HEK293 (cell line): ENCODE measurements around the gene TMEM267.

Source experiments
- CTCF ChIA-PET: fragments of 350-600 bp; formaldehyde crosslinking; extraction: SDS; loops from one replicate; lab custom pipeline; 2021; ENCODE audit warnings: antibody characterized with exemption; lab: Yijun Ruan, JAX
- POLR2A ChIA-PET: fragments of 300-600 bp; formaldehyde crosslinking; extraction: SDS; loops from one replicate; lab custom pipeline; 2020; ENCODE audit warnings: antibody characterized with exemption, inconsistent platforms; lab: Yijun Ruan, JAX
- H3K27ac ChIP-seq: fragments of 200-500 bp; sonication (Bioruptor generic); 2 replicates; pipeline ENCODE4 v1.5.1; 2014; ENCODE audit warnings: low read depth, low read length, control low read depth, inconsistent platforms; ENCODE audit errors: extremely low read depth
- H3K36me3 ChIP-seq, 2 experiments: fragments of 200-500 bp in 1 of 2; sonication (Bioruptor generic) in 1 of 2; 1 replicate in 1 of 2; 2 replicates in 1 of 2; pipeline ENCODE4 v1.5.1; 2014 to 2017; ENCODE audit warnings: inconsistent platforms in 2 of 2, low read length in 2 of 2; ENCODE audit not compliant: control insufficient read depth in 2 of 2, insufficient read depth in 1 of 2
- H3K4me1 ChIP-seq: fragments of 200-500 bp; sonication (Bioruptor generic); 2 replicates; pipeline ENCODE4 v1.5.1; 2014; ENCODE audit warnings: mild to moderate bottlenecking, low read length, inconsistent platforms; ENCODE audit not compliant: control insufficient read depth, insufficient read depth
- H3K4me3 ChIP-seq: 2 replicates; pipeline ENCODE4 v1.5.1; 2011; ENCODE audit warnings: low read depth, mild to moderate bottlenecking, control low read depth, low read length, moderate library complexity
- H3K9me3 ChIP-seq: fragments of 200-500 bp; sonication (Bioruptor generic); 2 replicates; pipeline ENCODE4 v1.5.1; 2014; ENCODE audit warnings: low read depth, low read length, inconsistent platforms; ENCODE audit not compliant: control insufficient read depth, insufficient read depth
- BCL11A ChIP-seq: fragments of 450-650 bp; formaldehyde crosslinking; IDR thresholded peaks from 2 replicates; pipeline ENCODE4 v1.5.1; 2016; ENCODE audit warnings: low read depth, missing biosample characterization, missing genetic modification characterization
- BCL11B ChIP-seq: fragments of 450-650 bp; formaldehyde crosslinking; IDR thresholded peaks from 2 replicates; pipeline ENCODE4 v1.5.1; 2016; ENCODE audit warnings: low read depth, missing biosample characterization, missing genetic modification characterization
- HOXD13 ChIP-seq: sonication (generic); formaldehyde crosslinking; IDR thresholded peaks from 2 replicates; pipeline ENCODE4 v1.8.0; 2022; ENCODE audit warnings: missing genetic modification reagents, borderline replicate concordance
- KLF16 ChIP-seq: fragments of 450-650 bp; formaldehyde crosslinking; IDR thresholded peaks from 2 replicates; pipeline ENCODE4 v1.5.1; 2017; ENCODE audit warnings: missing biosample characterization, missing genetic modification characterization
- KLF9 ChIP-seq: fragments of 450-650 bp; formaldehyde crosslinking; IDR thresholded peaks from 2 replicates; pipeline ENCODE4 v1.5.1; 2016; ENCODE audit warnings: missing biosample characterization, missing genetic modification characterization, low read depth
- RBAK ChIP-seq: fragments of 450-650 bp; formaldehyde crosslinking; IDR thresholded peaks from 2 replicates; pipeline ENCODE4 v1.5.1; 2016; ENCODE audit warnings: missing biosample characterization, missing genetic modification characterization
- SCRT1 ChIP-seq: fragments of 450-650 bp; formaldehyde crosslinking; IDR thresholded peaks from 2 replicates; pipeline ENCODE4 v1.5.1; 2016; ENCODE audit warnings: missing biosample characterization, missing genetic modification characterization, borderline replicate concordance
- TCF7L2 ChIP-seq: IDR thresholded peaks from 2 replicates; pipeline ENCODE4 v1.6.1; 2011; ENCODE audit warnings: low read depth, mild to moderate bottlenecking, inconsistent platforms, low read length, moderate library complexity, borderline replicate concordance
- ZBTB10 ChIP-seq: fragments of 450-650 bp; formaldehyde crosslinking; IDR thresholded peaks from 2 replicates; pipeline ENCODE4 v1.5.1; 2016; ENCODE audit warnings: missing biosample characterization, missing genetic modification characterization
- ZNF133 ChIP-seq: fragments of 450-650 bp; formaldehyde crosslinking; IDR thresholded peaks from 2 replicates; pipeline ENCODE4 v1.5.1; 2016; ENCODE audit warnings: missing biosample characterization, missing genetic modification characterization
- ZNF146 ChIP-seq: fragments of 450-650 bp; formaldehyde crosslinking; IDR thresholded peaks from 2 replicates; pipeline ENCODE4 v1.5.1; 2016; ENCODE audit warnings: missing biosample characterization, missing genetic modification characterization
- ZNF157 ChIP-seq: fragments of 450-650 bp; formaldehyde crosslinking; IDR thresholded peaks from 2 replicates; pipeline ENCODE4 v1.5.1; 2016; ENCODE audit warnings: missing biosample characterization, missing genetic modification characterization
- ZNF16 ChIP-seq: fragments of 450-650 bp; formaldehyde crosslinking; IDR thresholded peaks from 2 replicates; pipeline ENCODE4 v1.5.1; 2016; ENCODE audit warnings: low read depth, missing biosample characterization, missing genetic modification characterization
- ZNF211 ChIP-seq: fragments of 450-650 bp; formaldehyde crosslinking; IDR thresholded peaks from 2 replicates; pipeline ENCODE4 v1.5.1; 2016; ENCODE audit warnings: low read depth, missing biosample characterization, missing genetic modification characterization
- ZNF433 ChIP-seq: fragments of 450-650 bp; formaldehyde crosslinking; IDR thresholded peaks from 2 replicates; pipeline ENCODE4 v1.5.1; 2016; ENCODE audit warnings: missing biosample characterization, missing genetic modification characterization, low read depth
- ZNF560 ChIP-seq: fragments of 450-650 bp; formaldehyde crosslinking; IDR thresholded peaks from 2 replicates; pipeline ENCODE4 v1.5.1; 2017; ENCODE audit warnings: missing biosample characterization, missing genetic modification characterization, borderline replicate concordance
- ZNF561 ChIP-seq: fragments of 450-650 bp; IDR thresholded peaks from 2 replicates; pipeline ENCODE4 v1.5.1; 2018; ENCODE audit warnings: missing biosample characterization, missing genetic modification characterization, borderline replicate concordance
- ZNF585B ChIP-seq: fragments of 450-650 bp; formaldehyde crosslinking; IDR thresholded peaks from 2 replicates; pipeline ENCODE4 v1.5.1; 2016; ENCODE audit warnings: missing biosample characterization, missing genetic modification characterization
- ZNF660 ChIP-seq: fragments of 450-650 bp; IDR thresholded peaks from 2 replicates; pipeline ENCODE4 v1.5.1; 2018; ENCODE audit warnings: missing biosample characterization, mild to moderate bottlenecking, missing genetic modification characterization
- ZNF707 ChIP-seq: fragments of 450-650 bp; formaldehyde crosslinking; IDR thresholded peaks from 2 replicates; pipeline ENCODE4 v1.5.1; 2016; ENCODE audit warnings: missing biosample characterization, missing genetic modification characterization
- ZNF768 ChIP-seq: fragments of 450-650 bp; formaldehyde crosslinking; IDR thresholded peaks from 2 replicates; pipeline ENCODE4 v1.5.1; 2018; ENCODE audit warnings: missing biosample characterization, mild to moderate bottlenecking, missing genetic modification characterization
- ZNF837 ChIP-seq: fragments of 450-650 bp; formaldehyde crosslinking; IDR thresholded peaks from 2 replicates; pipeline ENCODE4 v1.5.1; 2016; ENCODE audit warnings: missing biosample characterization, missing genetic modification characterization
- TF ChIP-seq, protein P1 (sequence below): fragments of 450-650 bp; formaldehyde crosslinking; IDR thresholded peaks from 2 replicates; pipeline ENCODE4 v1.5.1; 2016; ENCODE audit warnings: missing biosample characterization, missing genetic modification characterization
- TF ChIP-seq, protein P2 (sequence below): fragments of 450-650 bp; formaldehyde crosslinking; IDR thresholded peaks from 2 replicates; pipeline ENCODE4 v1.5.1; 2016; ENCODE audit warnings: missing biosample characterization, missing genetic modification characterization
- TF ChIP-seq, protein P3 (sequence below): fragments of 450-650 bp; formaldehyde crosslinking; IDR thresholded peaks from 2 replicates; pipeline ENCODE4 v1.5.1; 2016; ENCODE audit warnings: missing biosample characterization, missing genetic modification characterization
- TF ChIP-seq, protein P4 (sequence below): fragments of 450-650 bp; formaldehyde crosslinking; IDR thresholded peaks from 2 replicates; pipeline ENCODE4 v1.5.1; 2016; ENCODE audit warnings: missing biosample characterization, missing genetic modification characterization

The TMEM267 gene

DNA sequence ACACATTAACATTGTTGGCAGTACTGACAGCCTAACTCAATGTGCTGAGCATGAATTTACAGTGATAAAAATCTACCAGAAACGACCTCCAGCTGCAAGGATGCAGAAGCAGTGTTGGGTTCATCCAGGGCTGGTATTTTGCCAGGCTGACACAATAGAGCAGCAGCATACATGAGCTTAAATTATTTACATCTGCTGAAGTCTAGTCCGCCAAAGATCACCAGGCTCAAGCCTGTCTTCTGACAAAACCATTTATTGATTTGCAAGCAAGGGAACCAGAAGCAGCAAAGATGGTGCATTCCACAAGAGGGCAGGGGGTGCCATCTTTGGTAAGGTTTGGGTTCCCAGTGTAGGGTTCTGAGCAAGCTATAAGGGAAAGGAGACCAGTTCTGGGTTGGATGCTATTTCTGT, 40.0 kb upstream of the TMEM267 start:
- H3K4me3 ChIP-seq: no peak overlapping the region
- CTCF ChIA-PET: interaction anchor here (1.0 kb wide), 1 partner anchor 11 kb away, joined by 4 read pairs; no protein-coding TSS in a partner anchor
- H3K9me3 ChIP-seq: no peaks in the 10 kb centered on the region
- H3K4me1 ChIP-seq: no peaks in the 10 kb centered on the region
- peaks cover 24 to 33% of the 10 kb centered on the region in 2 experiments; a peak in 2 of 3 replicates for H3K36me3 ChIP-seq
- H3K27ac ChIP-seq: no peak overlapping the region
- POLR2A ChIA-PET: interaction anchor here (0.8 to 1.9 kb wide), 2 partner anchors 8 to 39 kb away, joined by 3 to 11 read pairs; partner anchors contain the start of gene C5orf34
- no peak for TF ChIP-seq ZNF146 (tag by site-specific recombination)
- TF ChIP-seq, protein P1, sequence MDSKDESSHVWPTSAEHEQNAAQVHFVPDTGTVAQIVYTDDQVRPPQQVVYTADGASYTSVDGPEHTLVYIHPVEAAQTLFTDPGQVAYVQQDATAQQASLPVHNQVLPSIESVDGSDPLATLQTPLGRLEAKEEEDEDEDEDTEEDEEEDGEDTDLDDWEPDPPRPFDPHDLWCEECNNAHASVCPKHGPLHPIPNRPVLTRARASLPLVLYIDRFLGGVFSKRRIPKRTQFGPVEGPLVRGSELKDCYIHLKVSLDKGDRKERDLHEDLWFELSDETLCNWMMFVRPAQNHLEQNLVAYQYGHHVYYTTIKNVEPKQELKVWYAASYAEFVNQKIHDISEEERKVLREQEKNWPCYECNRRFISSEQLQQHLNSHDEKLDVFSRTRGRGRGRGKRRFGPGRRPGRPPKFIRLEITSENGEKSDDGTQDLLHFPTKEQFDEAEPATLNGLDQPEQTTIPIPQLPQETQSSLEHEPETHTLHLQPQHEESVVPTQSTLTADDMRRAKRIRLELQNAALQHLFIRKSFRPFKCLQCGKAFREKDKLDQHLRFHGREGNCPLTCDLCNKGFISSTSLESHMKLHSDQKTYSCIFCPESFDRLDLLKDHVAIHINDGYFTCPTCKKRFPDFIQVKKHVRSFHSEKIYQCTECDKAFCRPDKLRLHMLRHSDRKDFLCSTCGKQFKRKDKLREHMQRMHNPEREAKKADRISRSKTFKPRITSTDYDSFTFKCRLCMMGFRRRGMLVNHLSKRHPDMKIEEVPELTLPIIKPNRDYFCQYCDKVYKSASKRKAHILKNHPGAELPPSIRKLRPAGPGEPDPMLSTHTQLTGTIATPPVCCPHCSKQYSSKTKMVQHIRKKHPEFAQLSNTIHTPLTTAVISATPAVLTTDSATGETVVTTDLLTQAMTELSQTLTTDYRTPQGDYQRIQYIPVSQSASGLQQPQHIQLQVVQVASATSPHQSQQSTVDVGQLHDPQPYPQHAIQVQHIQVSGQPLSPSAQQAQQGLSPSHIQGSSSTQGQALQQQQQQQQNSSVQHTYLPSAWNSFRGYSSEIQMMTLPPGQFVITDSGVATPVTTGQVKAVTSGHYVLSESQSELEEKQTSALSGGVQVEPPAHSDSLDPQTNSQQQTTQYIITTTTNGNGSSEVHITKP (tag by site-specific recombination): no peak
- no peak for TF ChIP-seq ZNF660 (tag by site-specific recombination)
- TF ChIP-seq TCF7L2: no peak
- no peak for TF ChIP-seq ZNF768
- TF ChIP-seq ZNF16 (tag by site-specific recombination): no peak
- no peak for TF ChIP-seq BCL11A (tag by site-specific recombination)
- TF ChIP-seq ZNF560 (tag by site-specific recombination): no peak
- TF ChIP-seq ZNF707 (tag by site-specific recombination): no peak
- TF ChIP-seq ZNF133 (tag by site-specific recombination): no peak
- TF ChIP-seq ZNF837 (tag by site-specific recombination): no peak
- TF ChIP-seq ZBTB10 (tag by site-specific recombination): no peak
- TF ChIP-seq BCL11B: no peak

DNA sequence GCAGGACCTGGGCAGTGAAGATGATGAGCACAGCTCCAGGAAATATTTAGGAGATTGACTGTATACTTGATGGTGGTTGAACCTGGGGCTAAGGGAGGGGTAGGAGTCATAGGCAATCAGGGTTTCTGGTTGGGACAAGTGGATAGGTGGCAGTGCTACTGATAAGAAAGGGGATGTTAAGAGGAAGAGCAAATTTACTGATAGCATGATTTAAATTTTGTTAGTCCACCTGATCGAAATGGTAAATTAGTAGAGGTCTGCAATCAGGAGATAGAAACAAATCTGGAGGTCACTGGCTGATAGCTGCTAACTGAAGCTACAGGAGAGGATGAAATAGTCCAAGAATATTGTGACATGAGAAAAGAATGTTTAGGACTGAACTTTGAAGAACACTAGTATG, 37.0 kb upstream of the TMEM267 start:
- H3K4me3 ChIP-seq: no peak overlapping the region
- peaks cover 6 to 15% of the 10 kb centered on the region in 2 experiments; a peak in 2 of 3 replicates for H3K36me3 ChIP-seq
- H3K4me1 ChIP-seq: no peaks in the 10 kb centered on the region
- H3K9me3 ChIP-seq: no peaks in the 10 kb centered on the region
- POLR2A ChIA-PET: interaction anchor here (0.5 kb wide), 1 partner anchor 39 kb away, joined by 7 read pairs; no protein-coding TSS in a partner anchor
- CTCF ChIA-PET: no interaction called here
- H3K27ac ChIP-seq: no peak overlapping the region
- TF ChIP-seq, protein P2, sequence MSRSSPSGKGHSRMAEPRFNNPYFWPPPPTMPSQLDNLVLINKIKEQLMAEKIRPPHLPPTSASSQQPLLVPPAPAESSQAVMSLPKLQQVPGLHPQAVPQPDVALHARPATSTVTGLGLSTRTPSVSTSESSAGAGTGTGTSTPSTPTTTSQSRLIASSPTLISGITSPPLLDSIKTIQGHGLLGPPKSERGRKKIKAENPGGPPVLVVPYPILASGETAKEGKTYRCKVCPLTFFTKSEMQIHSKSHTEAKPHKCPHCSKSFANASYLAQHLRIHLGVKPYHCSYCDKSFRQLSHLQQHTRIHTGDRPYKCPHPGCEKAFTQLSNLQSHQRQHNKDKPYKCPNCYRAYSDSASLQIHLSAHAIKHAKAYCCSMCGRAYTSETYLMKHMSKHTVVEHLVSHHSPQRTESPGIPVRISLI: no peak
- TF ChIP-seq ZNF157 (no peak), ZNF768 (no peak), ZNF585B (tag by site-specific recombination) (no peak), KLF16 (tag by site-specific recombination) (no peak), ZNF561 (tag by site-specific recombination) (no peak), KLF9 (tag by site-specific recombination) (no peak), ZNF433 (tag by site-specific recombination) (no peak), HOXD13 (no peak), RBAK (tag by site-specific recombination) (no peak), SCRT1 (tag by site-specific recombination) (no peak), ZNF211 (no peak)
- TF ChIP-seq, protein P3, sequence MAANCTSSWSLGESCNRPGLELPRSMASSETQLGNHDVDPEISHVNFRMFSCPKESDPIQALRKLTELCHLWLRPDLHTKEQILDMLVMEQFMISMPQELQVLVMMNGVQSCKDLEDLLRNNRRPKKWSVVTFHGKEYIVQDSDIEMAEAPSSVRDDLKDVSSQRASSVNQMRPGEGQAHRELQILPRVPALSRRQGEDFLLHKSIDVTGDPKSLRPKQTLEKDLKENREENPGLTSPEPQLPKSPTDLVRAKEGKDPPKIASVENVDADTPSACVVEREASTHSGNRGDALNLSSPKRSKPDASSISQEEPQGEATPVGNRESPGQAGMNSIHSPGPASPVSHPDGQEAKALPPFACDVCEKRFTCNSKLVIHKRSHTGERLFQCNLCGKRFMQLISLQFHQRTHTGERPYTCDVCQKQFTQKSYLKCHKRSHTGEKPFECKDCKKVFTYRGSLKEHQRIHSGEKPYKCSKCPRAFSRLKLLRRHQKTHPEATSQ (tag by site-specific recombination): no peak
- TF ChIP-seq, protein P4, sequence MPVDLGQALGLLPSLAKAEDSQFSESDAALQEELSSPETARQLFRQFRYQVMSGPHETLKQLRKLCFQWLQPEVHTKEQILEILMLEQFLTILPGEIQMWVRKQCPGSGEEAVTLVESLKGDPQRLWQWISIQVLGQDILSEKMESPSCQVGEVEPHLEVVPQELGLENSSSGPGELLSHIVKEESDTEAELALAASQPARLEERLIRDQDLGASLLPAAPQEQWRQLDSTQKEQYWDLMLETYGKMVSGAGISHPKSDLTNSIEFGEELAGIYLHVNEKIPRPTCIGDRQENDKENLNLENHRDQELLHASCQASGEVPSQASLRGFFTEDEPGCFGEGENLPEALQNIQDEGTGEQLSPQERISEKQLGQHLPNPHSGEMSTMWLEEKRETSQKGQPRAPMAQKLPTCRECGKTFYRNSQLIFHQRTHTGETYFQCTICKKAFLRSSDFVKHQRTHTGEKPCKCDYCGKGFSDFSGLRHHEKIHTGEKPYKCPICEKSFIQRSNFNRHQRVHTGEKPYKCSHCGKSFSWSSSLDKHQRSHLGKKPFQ (tag by site-specific recombination): no peak
